PFSK-1 (cell line): ENCODE measurements around the gene EPAS1.

Experiments used
- FOXP2 ChIP-seq: optimal IDR thresholded peaks from 2 replicates; pipeline ENCODE3; 2011; ENCODE audit warnings: borderline replicate concordance, control low read depth, inconsistent platforms; ENCODE audit not compliant: insufficient read depth; ENCODE audit errors: extremely low read length, extremely low read depth
- POLR2AphosphoS5 ChIP-seq: IDR thresholded peaks from 2 replicates; pipeline ENCODE4 v1.6.1; 2012; ENCODE audit warnings: low read depth, mild to moderate bottlenecking, control low read depth, low read length, moderate library complexity
- SIN3A ChIP-seq: IDR thresholded peaks from 2 replicates; pipeline ENCODE4 v1.6.1; 2012; ENCODE audit warnings: mild to moderate bottlenecking, low read length, moderate library complexity, borderline replicate concordance; ENCODE audit not compliant: insufficient read depth
- TAF1 ChIP-seq: IDR thresholded peaks from 2 replicates; pipeline ENCODE4 v1.6.1; 2012; ENCODE audit warnings: low read length, control low read depth, borderline replicate concordance; ENCODE audit not compliant: insufficient read depth

GRCh38 chr2:46303822-46304221 lies 6.6 kb downstream of the EPAS1 start:
- TF ChIP-seq POLR2AphosphoS5 (no peak), SIN3A (no peak), TAF1 (no peak), FOXP2 (no peak)
